ENCODE measurements around the gene DISC1. TPM values are rescaled to one million over a fixed set of nuclear protein-coding genes. Genes with fewer than 3 reads are reported as not detected.
"Not testable (repeated sequence)": the region's sequence is repeated elsewhere in the genome, so short reads cannot be mapped to it uniquely, and the experiment has no call there.

The DISC1 gene
- total and polyA plus RNA-seq, 12 donors = 1.0 to 21.0 (median 9.7) TPM

GRCh38 chr1:231616667-231617066 is 9.9 kb upstream of the DISC1 start:
- H3K4me1 ChIP-seq (replicated peaks in 1 of 2) = peaks cover 0 to 6% of the 10 kb centered on the region in 2 donors
- intact Hi-C loops (cut with DNase I) = no loop called here
- TF ChIP-seq POLR2A (IDR thresholded peaks at IDR 0.05) = no peak
- TF ChIP-seq, protein P1, sequence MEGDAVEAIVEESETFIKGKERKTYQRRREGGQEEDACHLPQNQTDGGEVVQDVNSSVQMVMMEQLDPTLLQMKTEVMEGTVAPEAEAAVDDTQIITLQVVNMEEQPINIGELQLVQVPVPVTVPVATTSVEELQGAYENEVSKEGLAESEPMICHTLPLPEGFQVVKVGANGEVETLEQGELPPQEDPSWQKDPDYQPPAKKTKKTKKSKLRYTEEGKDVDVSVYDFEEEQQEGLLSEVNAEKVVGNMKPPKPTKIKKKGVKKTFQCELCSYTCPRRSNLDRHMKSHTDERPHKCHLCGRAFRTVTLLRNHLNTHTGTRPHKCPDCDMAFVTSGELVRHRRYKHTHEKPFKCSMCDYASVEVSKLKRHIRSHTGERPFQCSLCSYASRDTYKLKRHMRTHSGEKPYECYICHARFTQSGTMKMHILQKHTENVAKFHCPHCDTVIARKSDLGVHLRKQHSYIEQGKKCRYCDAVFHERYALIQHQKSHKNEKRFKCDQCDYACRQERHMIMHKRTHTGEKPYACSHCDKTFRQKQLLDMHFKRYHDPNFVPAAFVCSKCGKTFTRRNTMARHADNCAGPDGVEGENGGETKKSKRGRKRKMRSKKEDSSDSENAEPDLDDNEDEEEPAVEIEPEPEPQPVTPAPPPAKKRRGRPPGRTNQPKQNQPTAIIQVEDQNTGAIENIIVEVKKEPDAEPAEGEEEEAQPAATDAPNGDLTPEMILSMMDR (IDR thresholded peaks at IDR 0.05) = no peak
- no peak overlapping the region for H3K4me3 ChIP-seq
- H3K36me3 ChIP-seq (replicated peaks in 1 of 2) = no peaks in the 10 kb centered on the region
- no peak for DNase-seq
- no peaks in the 10 kb centered on the region for H3K27me3 ChIP-seq
- WGBS, 4 donors = 72 to 84% (median 79%) methylated on average over 2 of the region's 2 CpGs
- H3K27ac ChIP-seq = peak overlapping the region in 1 of 5 donors; percentile 6
- H3K9me3 ChIP-seq (replicated peaks in 1 of 3) = no peaks in the 10 kb centered on the region

DNA sequence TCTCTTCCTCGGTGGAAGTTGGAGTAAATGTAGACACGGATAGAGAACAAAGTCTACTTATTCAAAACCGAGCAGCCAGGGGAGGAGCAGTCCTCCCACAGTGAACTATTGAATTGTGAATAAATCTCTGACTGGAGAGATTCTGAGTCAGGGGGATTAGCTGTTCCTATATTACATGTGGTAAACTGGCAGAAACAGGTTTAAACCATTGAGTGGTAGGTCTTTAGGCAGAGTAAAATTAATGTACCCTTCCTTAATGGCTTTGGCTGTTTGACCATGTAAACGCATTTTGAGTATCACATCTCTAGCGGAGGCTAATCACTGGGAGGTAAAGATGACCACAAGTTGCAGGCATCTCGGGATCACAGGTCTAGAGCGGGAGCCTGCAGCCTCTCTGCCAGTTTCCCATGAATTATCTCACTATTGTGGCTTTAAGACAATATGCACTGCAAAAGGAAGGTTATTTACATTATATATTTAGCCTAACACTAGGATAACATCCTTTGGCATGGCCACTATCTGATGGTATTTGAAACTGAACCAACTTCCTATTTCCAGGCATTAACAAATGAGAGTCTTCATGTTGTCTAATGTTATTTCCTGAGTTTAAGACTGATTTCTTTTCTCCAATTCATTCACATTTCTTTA is 7.9 kb upstream of the DISC1 start:
- no peak for DNase-seq
- 63 to 77% (median 71%) methylated on average over 7 of the region's 7 CpGs for WGBS, 4 donors
- H3K27ac ChIP-seq = peak overlapping the region in 1 of 5 donors; percentile 2
- H3K9me3 ChIP-seq (replicated peaks in 1 of 3) = no peaks in the 10 kb centered on the region
- TF ChIP-seq, protein P1 (IDR thresholded peaks at IDR 0.05) = no peak
- no peak for TF ChIP-seq POLR2A (IDR thresholded peaks at IDR 0.05)
- no peak overlapping the region for H3K4me3 ChIP-seq
- H3K4me1 ChIP-seq (replicated peaks in 1 of 2) = no peaks in the 10 kb centered on the region
- intact Hi-C loops (cut with DNase I) = no loop called here
- no peaks in the 10 kb centered on the region for H3K36me3 ChIP-seq (replicated peaks in 1 of 2)
- H3K27me3 ChIP-seq = no peaks in the 10 kb centered on the region

DNA sequence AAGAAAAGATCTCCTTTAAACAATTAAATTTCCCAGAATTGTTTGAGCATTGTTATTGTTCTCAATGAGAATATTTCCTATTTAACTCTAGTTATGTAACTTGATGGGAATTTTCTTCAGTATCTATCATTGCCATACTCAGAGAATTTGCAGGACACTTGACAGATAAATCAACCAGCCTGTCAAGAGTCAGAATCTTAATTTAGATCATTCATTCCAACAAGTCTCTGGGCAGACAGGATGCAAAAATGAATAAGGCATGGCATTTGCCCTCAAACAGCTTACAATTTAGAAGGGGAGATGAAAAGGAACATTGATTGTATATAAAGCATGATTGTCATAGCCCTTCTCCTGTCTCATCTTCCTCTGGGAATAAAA is 7.3 kb upstream of the DISC1 start:
- Histone ChIP-seq H3K27me3 (no peaks in the 10 kb centered on the region), H3K9me3 (replicated peaks in 1 of 3) (no peaks in the 10 kb centered on the region), H3K4me1 (replicated peaks in 1 of 2) (no peaks in the 10 kb centered on the region), H3K4me3 (no peak overlapping the region), H3K27ac (no peak overlapping the region), H3K36me3 (replicated peaks in 1 of 2) (no peaks in the 10 kb centered on the region)
- DNase-seq = no peak
- TF ChIP-seq, protein P1 (IDR thresholded peaks at IDR 0.05) = no peak
- no peak for TF ChIP-seq POLR2A (IDR thresholded peaks at IDR 0.05)
- intact Hi-C loops (cut with DNase I) = no loop called here

DNA sequence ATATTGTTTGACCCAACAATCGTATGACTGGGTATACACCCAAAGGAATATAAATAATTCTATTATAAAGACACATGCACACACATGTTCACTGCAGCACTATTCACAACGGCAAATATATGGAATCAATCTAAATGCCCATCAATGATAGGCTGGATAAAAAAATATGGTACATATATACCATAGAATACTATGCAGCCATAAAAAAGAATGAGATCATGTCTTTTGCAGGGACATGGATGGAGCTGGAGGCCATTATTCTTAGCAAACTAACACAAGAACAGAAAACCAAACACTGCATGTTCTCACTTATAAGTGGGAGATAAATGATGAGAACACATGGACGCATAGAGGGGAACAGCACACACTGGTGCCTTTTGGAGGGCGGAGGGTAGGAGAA is 1.5 kb upstream of the DISC1 start:
- H3K36me3 ChIP-seq (replicated peaks in 1 of 2); DNase-seq; intact Hi-C loops (cut with DNase I); H3K27ac ChIP-seq; H3K4me3 ChIP-seq; H3K9me3 ChIP-seq (replicated peaks in 1 of 3); H3K27me3 ChIP-seq: not testable (repeated sequence)
- H3K4me1 ChIP-seq (replicated peaks in 1 of 2) = peaks cover 0 to 23% of the 10 kb centered on the region in 2 donors
- WGBS, 4 donors = 77 to 98% (median 89%) methylated on average over 4 of the region's 4 CpGs

DNA sequence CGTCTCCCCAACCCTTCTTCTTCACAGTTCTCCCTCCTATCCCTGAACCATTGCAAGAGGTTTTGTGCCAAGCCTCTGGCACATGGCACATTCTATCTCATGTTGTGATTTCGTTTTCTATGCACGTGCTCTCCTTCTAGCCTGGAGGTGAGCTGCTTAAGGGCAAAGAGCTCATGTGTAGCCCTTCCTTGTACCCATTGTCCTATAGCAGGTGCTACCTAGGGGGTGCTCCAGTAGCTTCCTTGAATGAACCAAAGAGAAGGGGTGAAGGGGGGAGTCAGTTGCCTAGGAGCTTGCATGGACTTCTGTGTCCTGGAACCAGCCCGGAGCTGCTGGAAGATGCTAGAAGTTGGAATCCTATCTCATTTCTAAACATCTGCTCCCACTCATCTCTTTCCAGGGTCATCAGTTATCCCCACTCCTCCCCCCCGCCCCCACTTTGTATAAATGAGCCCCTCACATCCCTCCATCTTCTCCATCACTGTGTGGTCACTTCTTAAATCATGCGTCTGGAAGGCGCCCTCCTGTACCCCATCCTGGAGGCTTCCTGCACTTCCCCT is 535 bp upstream of the DISC1 start:
- peaks cover 0 to 23% of the 10 kb centered on the region in 2 donors for H3K4me1 ChIP-seq (replicated peaks in 1 of 2)
- peak overlapping the region in 2 of 4 donors; percentile 49 to 88 for H3K4me3 ChIP-seq
- DNase-seq = peak in 1 of 7 donors; percentile 13
- TF ChIP-seq, protein P1 (IDR thresholded peaks at IDR 0.05) = no peak
- no peak for TF ChIP-seq POLR2A (IDR thresholded peaks at IDR 0.05)
- H3K9me3 ChIP-seq (replicated peaks in 1 of 3) = no peaks in the 10 kb centered on the region
- intact Hi-C loops (cut with DNase I) = no loop called here
- 7 to 15% (median 15%) methylated on average over 5 to 7 of the region's 7 CpGs for WGBS, 4 donors
- H3K36me3 ChIP-seq (replicated peaks in 1 of 2) = no peaks in the 10 kb centered on the region
- H3K27me3 ChIP-seq = no peaks in the 10 kb centered on the region
- H3K27ac ChIP-seq = peak overlapping the region in 3 of 5 donors; percentile 82 to 91 (median 90)
